ENCODE results near the gene ARHGAP42.

The ARHGAP42 gene

GRCh38 chr11:100847696-100848216, 160.7 kb downstream of the ARHGAP42 start:
- no peaks in the 10 kb centered on the region for H3K9me3 ChIP-seq (ENCODE audit: control insufficient read depth in 1 of 2, low read length in 2 of 2)
- no peaks in the 10 kb centered on the region for H3K27me3 ChIP-seq (ENCODE audit: control insufficient read depth in 1 of 2, insufficient read depth in 2 of 2, low read length in 2 of 2)
- H3K27ac ChIP-seq (ENCODE audit: low read depth, low read length) = no peak overlapping the region
- peaks cover 0 to 19% of the 10 kb centered on the region in 2 donors for H3K4me1 ChIP-seq (ENCODE audit: control insufficient read depth in 1 of 2, insufficient read depth in 2 of 2, low read length in 2 of 2)
- H3K36me3 ChIP-seq (ENCODE audit: control insufficient read depth in 1 of 2, insufficient read depth in 2 of 2, low read length in 2 of 2) = no peaks in the 10 kb centered on the region
- H3K4me3 ChIP-seq (ENCODE audit: low read depth in 1 of 2, low read length in 2 of 2) = no peak overlapping the region
- H3K9ac ChIP-seq (ENCODE audit: low read depth in 1 of 2, low read length in 2 of 2) = no peak overlapping the region

GRCh38 chr11:100849009-100849900, 162.2 kb downstream of the ARHGAP42 start:
- Histone ChIP-seq H3K9ac (ENCODE audit: low read depth in 1 of 2, low read length in 2 of 2) (no peak overlapping the region), H3K27me3 (ENCODE audit: control insufficient read depth in 1 of 2, insufficient read depth in 2 of 2, low read length in 2 of 2) (no peaks in the 10 kb centered on the region), H3K9me3 (ENCODE audit: control insufficient read depth in 1 of 2, low read length in 2 of 2) (no peaks in the 10 kb centered on the region), H3K27ac (ENCODE audit: low read depth, low read length) (no peak overlapping the region), H3K36me3 (ENCODE audit: control insufficient read depth in 1 of 2, insufficient read depth in 2 of 2, low read length in 2 of 2) (no peaks in the 10 kb centered on the region), H3K4me3 (ENCODE audit: low read depth in 1 of 2, low read length in 2 of 2) (no peak overlapping the region), H3K4me1 (ENCODE audit: control insufficient read depth in 1 of 2, insufficient read depth in 2 of 2, low read length in 2 of 2) (peaks cover 0 to 20% of the 10 kb centered on the region in 2 donors)

- H3K4me1 ChIP-seq (ENCODE audit: control insufficient read depth in 1 of 2, insufficient read depth in 2 of 2, low read length in 2 of 2) = peaks cover 0 to 20% of the 10 kb centered on the region in 2 donors
- H3K27ac ChIP-seq (ENCODE audit: low read depth, low read length) = no peak overlapping the region
- no peak overlapping the region for H3K9ac ChIP-seq (ENCODE audit: low read depth in 1 of 2, low read length in 2 of 2)
- no peaks in the 10 kb centered on the region for H3K27me3 ChIP-seq (ENCODE audit: control insufficient read depth in 1 of 2, insufficient read depth in 2 of 2, low read length in 2 of 2)
- H3K4me3 ChIP-seq (ENCODE audit: low read depth in 1 of 2, low read length in 2 of 2) = no peak overlapping the region
- no peaks in the 10 kb centered on the region for H3K9me3 ChIP-seq (ENCODE audit: control insufficient read depth in 1 of 2, low read length in 2 of 2)
- H3K36me3 ChIP-seq (ENCODE audit: control insufficient read depth in 1 of 2, insufficient read depth in 2 of 2, low read length in 2 of 2) = no peaks in the 10 kb centered on the region
Measured at GRCh38 chr11:100849901-100850235, 162.8 kb downstream of the ARHGAP42 start.

DNA sequence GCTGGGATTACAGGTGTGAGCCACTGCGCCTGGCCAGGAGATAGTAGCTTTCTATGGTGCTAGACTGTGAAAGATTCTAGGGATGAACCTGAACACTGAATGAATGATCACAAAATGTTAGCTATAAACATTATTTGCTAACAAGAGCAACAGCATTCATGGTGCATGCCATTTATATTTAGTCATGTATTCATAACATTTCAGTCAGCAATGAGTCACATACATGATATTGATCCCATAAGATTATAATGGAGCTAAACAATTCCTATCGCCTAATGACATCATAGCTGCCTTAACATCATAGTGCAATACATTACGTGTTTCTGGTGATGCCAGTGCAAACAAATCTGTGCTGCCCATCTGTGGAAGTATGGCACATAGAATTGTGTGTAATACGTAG, 164.1 kb downstream of the ARHGAP42 start:
- Histone ChIP-seq H3K36me3 (ENCODE audit: control insufficient read depth in 1 of 2, insufficient read depth in 2 of 2, low read length in 2 of 2) (no peaks in the 10 kb centered on the region), H3K27me3 (ENCODE audit: control insufficient read depth in 1 of 2, insufficient read depth in 2 of 2, low read length in 2 of 2) (no peaks in the 10 kb centered on the region), H3K9me3 (ENCODE audit: control insufficient read depth in 1 of 2, low read length in 2 of 2) (no peaks in the 10 kb centered on the region), H3K4me3 (ENCODE audit: low read depth in 1 of 2, low read length in 2 of 2) (no peak overlapping the region), H3K27ac (ENCODE audit: low read depth, low read length) (no peak overlapping the region), H3K9ac (ENCODE audit: low read depth in 1 of 2, low read length in 2 of 2) (no peak overlapping the region), H3K4me1 (ENCODE audit: control insufficient read depth in 1 of 2, insufficient read depth in 2 of 2, low read length in 2 of 2) (peaks cover 0 to 20% of the 10 kb centered on the region in 2 donors)

GRCh38 chr11:100851584-100852152, 164.6 kb downstream of the ARHGAP42 start:
- Histone ChIP-seq H3K4me1 (ENCODE audit: control insufficient read depth in 1 of 2, insufficient read depth in 2 of 2, low read length in 2 of 2) (peaks cover 0 to 20% of the 10 kb centered on the region in 2 donors), H3K27ac (ENCODE audit: low read depth, low read length) (no peak overlapping the region)

DNA sequence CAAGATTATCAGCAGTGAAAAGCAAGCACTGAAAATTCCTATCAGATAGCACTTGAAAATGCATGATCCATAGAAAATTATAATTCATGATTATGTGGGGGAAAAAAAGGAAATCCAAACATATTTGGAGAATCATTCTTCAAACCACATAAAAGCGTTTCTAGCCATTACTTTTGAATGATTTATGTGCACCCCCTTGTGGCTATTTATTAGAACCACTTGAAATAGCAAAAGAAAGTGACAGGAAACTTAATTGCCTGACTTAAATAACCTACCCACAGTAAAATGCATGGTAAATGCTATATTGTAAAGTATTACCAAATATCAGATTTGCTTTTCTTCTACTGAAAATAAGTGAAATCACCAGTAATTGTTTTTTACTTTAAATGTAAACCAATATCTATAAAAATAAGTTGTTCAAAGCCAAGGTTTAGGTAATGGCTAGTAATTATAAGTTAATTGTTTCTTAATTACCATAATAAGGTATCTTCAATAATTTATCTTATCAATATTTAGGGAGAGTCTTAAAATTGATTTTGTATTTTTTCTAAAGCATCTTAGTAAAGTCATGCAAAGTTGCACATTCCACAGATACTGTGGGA, 168.5 kb downstream of the ARHGAP42 start:
- H3K36me3 ChIP-seq (ENCODE audit: control insufficient read depth in 1 of 2, insufficient read depth in 2 of 2, low read length in 2 of 2) = no peaks in the 10 kb centered on the region
- H3K4me3 ChIP-seq (ENCODE audit: low read depth in 1 of 2, low read length in 2 of 2) = no peak overlapping the region
- H3K27ac ChIP-seq (ENCODE audit: low read depth, low read length) = no peak overlapping the region
- no peak overlapping the region for H3K9ac ChIP-seq (ENCODE audit: low read depth in 1 of 2, low read length in 2 of 2)
- H3K4me1 ChIP-seq (ENCODE audit: control insufficient read depth in 1 of 2, insufficient read depth in 2 of 2, low read length in 2 of 2) = peaks cover under 1 to 9% of the 10 kb centered on the region in 2 donors
- H3K9me3 ChIP-seq (ENCODE audit: control insufficient read depth in 1 of 2, low read length in 2 of 2) = no peaks in the 10 kb centered on the region
- H3K27me3 ChIP-seq (ENCODE audit: control insufficient read depth in 1 of 2, insufficient read depth in 2 of 2, low read length in 2 of 2) = no peaks in the 10 kb centered on the region

More at GRCh38 chr11:100851584-100852152, 164.6 kb downstream of the ARHGAP42 start:
- no peaks in the 10 kb centered on the region for H3K27me3 ChIP-seq (ENCODE audit: control insufficient read depth in 1 of 2, insufficient read depth in 2 of 2, low read length in 2 of 2)
- no peak overlapping the region for H3K9ac ChIP-seq (ENCODE audit: low read depth in 1 of 2, low read length in 2 of 2)
- no peak overlapping the region for H3K4me3 ChIP-seq (ENCODE audit: low read depth in 1 of 2, low read length in 2 of 2)
- no peaks in the 10 kb centered on the region for H3K9me3 ChIP-seq (ENCODE audit: control insufficient read depth in 1 of 2, low read length in 2 of 2)
- no peaks in the 10 kb centered on the region for H3K36me3 ChIP-seq (ENCODE audit: control insufficient read depth in 1 of 2, insufficient read depth in 2 of 2, low read length in 2 of 2)

DNA sequence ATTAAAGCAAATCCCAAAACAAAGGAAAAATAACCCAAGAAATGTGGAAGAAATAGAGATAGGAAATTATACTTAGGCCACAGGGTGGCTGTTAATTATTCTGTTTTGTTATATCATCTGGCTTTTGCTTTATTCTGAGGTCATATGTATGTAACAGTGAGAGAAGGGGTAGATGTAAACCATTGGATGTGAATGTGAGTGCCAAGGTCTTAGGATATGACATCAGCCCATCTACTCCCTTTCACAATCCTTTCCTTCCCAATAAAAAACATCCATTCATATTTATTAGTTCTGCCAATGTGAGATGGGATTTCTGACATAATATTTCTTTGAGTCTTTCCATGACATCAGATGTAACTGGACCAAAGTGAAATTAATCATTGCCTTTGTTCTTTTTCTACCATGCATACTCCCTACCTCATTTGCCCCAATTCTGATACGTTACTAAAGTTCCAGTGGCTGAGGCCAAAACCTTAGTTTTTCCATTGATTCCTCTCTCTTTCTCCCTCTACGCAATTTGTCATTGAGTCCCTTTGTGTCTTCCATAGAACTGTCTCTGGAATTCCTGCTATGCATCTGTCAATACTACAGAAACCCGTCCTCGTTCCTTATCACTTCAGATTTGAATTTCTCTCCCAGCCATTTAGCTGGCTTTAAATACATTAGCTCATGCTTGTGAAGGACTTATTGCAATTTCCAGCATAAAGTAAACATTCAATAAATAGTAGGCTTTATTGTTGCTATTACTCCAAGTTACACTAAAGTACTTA, 170.3 kb downstream of the ARHGAP42 start:
- Histone ChIP-seq H3K9ac (ENCODE audit: low read depth in 1 of 2, low read length in 2 of 2) (no peak overlapping the region), H3K36me3 (ENCODE audit: control insufficient read depth in 1 of 2, insufficient read depth in 2 of 2, low read length in 2 of 2) (no peaks in the 10 kb centered on the region), H3K9me3 (ENCODE audit: control insufficient read depth in 1 of 2, low read length in 2 of 2) (no peaks in the 10 kb centered on the region), H3K27me3 (ENCODE audit: control insufficient read depth in 1 of 2, insufficient read depth in 2 of 2, low read length in 2 of 2) (no peaks in the 10 kb centered on the region), H3K4me1 (ENCODE audit: control insufficient read depth in 1 of 2, insufficient read depth in 2 of 2, low read length in 2 of 2) (peaks cover 8 to 25% of the 10 kb centered on the region in 2 donors), H3K4me3 (ENCODE audit: low read depth in 1 of 2, low read length in 2 of 2) (no peak overlapping the region), H3K27ac (ENCODE audit: low read depth, low read length) (no peak overlapping the region)

DNA sequence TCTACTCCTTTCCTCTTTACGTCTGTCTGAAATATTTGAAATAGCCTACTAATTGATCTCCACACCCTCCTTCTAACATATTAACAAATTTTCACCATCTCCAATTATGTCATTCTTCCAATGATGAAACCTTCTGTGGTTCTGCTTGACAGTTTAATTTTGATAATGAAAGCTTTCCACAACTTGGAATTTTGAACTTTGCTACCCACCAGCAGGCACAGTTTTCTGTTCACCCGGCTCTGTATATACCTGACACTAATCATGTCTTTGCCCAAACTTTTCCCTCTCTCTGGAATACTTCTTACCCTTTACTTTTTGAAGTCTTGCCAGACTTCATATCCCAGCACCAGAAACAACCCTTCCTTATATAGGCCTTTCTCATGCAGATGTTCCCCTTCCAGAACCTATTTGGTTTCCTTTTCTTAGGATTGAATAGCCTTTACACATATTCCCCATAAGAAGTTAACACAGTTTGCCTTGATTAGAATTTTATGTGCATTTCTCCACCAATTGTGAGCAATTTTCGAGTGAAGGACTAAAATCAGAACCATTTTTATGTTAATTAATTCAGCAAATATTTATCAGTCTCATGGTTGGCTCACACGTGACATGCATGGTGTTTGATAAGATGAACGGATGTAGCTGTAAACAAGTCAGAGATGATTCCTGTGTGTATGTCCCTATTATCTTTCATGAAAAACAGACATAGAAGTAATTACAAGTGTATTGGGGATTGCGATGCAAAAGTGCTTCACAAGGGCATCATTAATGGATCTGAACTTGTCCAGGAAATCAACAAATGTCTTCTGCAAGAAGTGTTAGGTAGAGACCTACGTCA, 173.4 kb downstream of the ARHGAP42 start:
- H3K4me3 ChIP-seq (ENCODE audit: low read depth in 1 of 2, low read length in 2 of 2) = no peak overlapping the region
- no peaks in the 10 kb centered on the region for H3K27me3 ChIP-seq (ENCODE audit: control insufficient read depth in 1 of 2, insufficient read depth in 2 of 2, low read length in 2 of 2)
- no peak overlapping the region for H3K27ac ChIP-seq (ENCODE audit: low read depth, low read length)
- H3K9me3 ChIP-seq (ENCODE audit: control insufficient read depth in 1 of 2, low read length in 2 of 2) = no peaks in the 10 kb centered on the region
- H3K9ac ChIP-seq (ENCODE audit: low read depth in 1 of 2, low read length in 2 of 2) = no peak overlapping the region
- H3K4me1 ChIP-seq (ENCODE audit: control insufficient read depth in 1 of 2, insufficient read depth in 2 of 2, low read length in 2 of 2) = peaks cover 11 to 32% of the 10 kb centered on the region in 2 donors
- H3K36me3 ChIP-seq (ENCODE audit: control insufficient read depth in 1 of 2, insufficient read depth in 2 of 2, low read length in 2 of 2) = no peaks in the 10 kb centered on the region

DNA sequence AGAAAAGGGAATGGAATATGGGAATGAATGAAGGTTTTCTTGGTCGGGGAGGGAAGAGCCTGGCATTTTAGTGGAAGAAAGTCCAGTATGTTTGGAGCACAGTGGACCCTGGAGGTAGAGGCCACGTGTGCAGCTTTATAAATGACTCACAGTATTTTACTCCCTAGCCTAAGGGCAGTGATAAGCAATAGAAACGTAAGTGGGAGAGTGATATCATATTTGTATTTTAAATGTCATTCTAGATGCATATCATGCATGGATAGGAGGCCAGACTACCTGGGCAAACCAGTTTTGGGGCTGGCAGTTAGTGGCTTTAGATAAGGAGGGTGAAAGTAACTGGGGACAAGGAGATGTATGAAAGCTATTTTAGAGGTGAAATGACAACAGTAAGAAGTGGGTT, 174.1 kb downstream of the ARHGAP42 start:
- Histone ChIP-seq H3K4me1 (ENCODE audit: control insufficient read depth in 1 of 2, insufficient read depth in 2 of 2, low read length in 2 of 2) (peaks cover 11 to 32% of the 10 kb centered on the region in 2 donors), H3K9me3 (ENCODE audit: control insufficient read depth in 1 of 2, low read length in 2 of 2) (no peaks in the 10 kb centered on the region), H3K9ac (ENCODE audit: low read depth in 1 of 2, low read length in 2 of 2) (no peak overlapping the region), H3K36me3 (ENCODE audit: control insufficient read depth in 1 of 2, insufficient read depth in 2 of 2, low read length in 2 of 2) (no peaks in the 10 kb centered on the region), H3K27me3 (ENCODE audit: control insufficient read depth in 1 of 2, insufficient read depth in 2 of 2, low read length in 2 of 2) (no peaks in the 10 kb centered on the region), H3K27ac (ENCODE audit: low read depth, low read length) (no peak overlapping the region), H3K4me3 (ENCODE audit: low read depth in 1 of 2, low read length in 2 of 2) (no peak overlapping the region)

Data from duodenal mucosa (tissue), 2 donors.